HG03432 (cell line): Measurements from ENCODE around the gene HERC2.

Experiments used
- ATAC-seq: cut with Tn5 transposase; IDR thresholded peaks from one replicate; pipeline ENCODE4 v1.9.1; 2021; ENCODE audit warnings: mild to moderate bottlenecking, moderate library complexity; ENCODE audit not compliant: unreplicated experiment

HERC2 gene

GRCh38 chr15:28114721-28115622, 207.0 kb downstream of the HERC2 start:
- no peak for ATAC-seq

- ATAC-seq, result no peak
These were observed 207.9 kb downstream of the HERC2 start for GRCh38 chr15:28114114-28114455.

GRCh38 chr15:28113394-28114113, 208.4 kb downstream of the HERC2 start:
- ATAC-seq, result no peak

DNA sequence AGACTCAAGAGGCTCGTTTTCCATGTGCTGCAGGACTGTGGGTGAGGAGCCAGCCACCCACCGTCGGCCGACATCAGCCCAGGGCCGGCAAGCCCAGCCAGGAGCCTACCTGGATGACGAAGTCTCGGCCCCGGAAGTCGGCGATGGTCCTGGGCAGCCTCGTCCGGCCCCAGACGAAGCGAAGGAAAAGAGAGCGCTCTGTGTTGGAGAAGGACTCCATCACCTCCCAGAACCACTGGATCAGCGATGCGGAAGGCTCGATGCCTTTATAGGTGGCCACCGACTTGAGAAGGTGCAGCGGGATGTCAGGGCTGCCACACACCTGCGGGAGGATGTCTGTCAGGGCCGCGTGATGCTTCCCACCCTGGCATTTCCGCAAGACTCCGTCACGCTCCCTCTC, 209.0 kb downstream of the HERC2 start:
- no peak for ATAC-seq

GRCh38 chr15:28112101-28112760, 209.7 kb downstream of the HERC2 start:
- ATAC-seq, result no peak

GRCh38 chr15:28111543-28111942, 210.4 kb downstream of the HERC2 start:
- ATAC-seq, result no peak

- ATAC-seq, result no peak
These were observed 211.5 kb downstream of the HERC2 start for GRCh38 chr15:28110481-28110881.

DNA sequence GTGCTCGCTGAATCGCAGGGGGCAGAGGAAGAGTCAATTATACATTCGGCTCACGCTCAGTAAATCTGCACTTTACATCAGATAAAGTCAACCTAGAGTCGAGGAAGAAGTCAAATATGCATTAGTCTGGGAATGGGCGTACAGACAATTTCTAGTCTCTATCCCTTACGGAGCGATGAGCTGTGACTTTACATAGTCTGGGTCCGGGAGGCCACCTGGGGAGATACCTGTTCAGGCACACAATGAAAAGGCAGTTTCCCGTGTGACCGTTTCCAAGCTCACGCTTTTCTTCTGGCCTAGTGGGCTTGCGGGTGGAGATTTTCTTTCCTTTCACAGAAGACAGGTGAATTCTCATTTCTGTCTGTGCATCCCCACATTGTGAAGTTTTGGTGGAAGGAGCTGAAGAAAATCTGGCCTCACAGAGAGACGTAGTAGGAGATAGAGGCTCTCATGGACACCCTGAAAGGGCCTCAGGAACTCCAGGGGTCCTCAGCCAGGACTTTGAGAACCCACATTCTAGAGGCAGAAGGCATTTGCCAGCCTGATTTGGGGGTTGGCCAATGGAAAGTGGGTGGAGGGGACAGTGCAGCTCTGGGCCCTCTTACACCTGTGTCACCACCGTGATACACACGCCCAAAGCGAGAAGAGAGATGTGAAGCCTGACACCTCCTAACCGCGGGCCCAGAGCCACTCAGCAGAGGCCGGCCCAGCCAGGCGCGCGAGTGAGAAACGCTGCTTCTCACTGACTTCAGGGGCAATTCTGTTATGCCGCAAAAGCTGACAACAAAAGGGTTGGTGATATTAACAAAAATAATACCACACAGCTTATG, 212.1 kb downstream of the HERC2 start:
- ATAC-seq, result no peak

- ATAC-seq, result no peak
These were observed 214.1 kb downstream of the HERC2 start for GRCh38 chr15:28107904-28108275.

- ATAC-seq, result no peak
These were observed 214.7 kb downstream of the HERC2 start for GRCh38 chr15:28107111-28107903.

DNA sequence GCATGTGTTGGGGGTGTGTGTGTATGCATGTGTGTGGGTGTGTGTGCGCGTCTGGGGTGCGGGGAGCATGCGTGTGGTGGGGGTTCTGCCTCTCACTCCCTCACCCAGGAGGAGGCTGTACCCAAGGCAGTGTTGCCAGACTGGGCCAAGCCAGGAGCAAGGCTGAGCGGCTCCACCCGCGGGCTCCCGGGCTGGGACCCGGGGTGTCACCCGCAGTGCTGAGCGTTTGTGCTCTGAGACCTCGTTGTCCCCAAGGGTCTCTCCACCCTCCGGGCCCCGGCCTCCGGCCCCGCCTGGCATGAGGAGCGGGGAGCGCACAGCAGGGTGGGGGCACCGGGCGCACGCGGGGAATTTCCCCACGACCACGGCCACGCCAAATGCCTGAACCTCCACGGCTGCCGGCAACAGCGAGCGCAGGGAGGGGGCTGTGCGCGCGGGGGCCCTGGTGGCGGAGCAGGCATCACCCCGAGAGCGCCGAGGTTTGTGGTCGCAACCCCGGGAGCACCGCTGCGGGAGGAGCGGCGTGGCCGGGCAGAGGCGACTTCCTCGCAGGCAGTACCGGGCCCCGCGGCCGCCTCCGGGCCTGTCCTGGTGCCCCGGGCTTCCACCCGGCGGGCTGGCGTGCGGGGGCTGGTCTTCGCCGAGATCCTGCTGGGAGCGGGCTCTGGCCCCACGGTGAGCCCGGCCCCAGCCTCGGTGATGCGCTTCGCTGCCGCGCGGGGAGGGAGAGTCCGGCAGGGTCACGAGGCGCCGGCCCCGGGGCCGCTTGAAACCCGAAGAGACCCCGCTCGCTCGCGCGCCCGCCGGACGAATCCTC, 215.5 kb downstream of the HERC2 start:
- no peak for ATAC-seq

DNA sequence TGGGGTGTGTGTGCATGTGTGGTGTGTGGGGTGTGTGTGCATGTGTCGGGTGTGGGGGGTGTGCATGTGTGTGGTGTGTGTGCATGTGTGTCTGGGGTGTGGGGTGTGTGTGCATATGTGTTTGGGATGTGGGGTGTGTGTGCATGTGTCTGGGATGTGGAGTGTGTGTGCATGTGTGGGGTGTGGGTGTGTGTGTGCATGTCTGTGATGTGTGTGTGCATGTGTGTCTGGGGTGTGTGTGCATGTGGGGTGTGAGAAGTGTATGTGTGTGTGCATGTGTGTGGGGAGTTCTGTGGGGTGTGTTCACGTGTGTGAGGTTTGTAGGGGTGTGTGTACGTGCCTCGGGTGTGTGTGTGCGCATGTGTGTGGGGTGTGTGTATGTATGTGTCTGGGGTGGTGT, 216.2 kb downstream of the HERC2 start:
- no peak for ATAC-seq

DNA sequence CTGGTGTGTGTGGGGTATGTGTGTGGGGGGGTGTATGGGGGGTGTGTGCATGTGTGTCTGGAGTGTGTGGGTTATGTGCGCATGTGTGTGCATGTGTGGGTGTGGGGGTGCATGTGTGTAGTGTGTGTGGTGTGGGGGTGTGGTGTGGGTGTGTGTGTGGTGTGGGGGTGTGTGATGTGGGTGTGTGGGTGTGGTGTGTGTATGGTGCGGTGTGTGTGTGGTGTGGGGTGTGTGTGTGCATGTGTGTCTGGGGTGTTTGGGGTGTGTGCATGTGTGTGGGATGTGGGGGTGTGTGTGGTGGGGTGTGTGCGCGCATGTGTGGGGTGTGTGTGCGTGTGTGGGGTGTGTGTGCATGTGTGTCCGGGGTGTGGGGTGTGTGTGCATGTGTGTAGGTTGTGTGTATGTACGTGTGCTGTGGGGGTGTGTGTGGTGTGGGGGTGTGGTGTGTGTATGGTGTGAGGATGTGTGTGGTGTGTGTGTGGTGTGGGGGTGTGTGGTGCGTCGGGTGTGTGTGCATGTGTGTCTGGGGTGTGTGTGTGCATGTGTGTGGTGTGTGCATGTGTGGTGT, 216.7 kb downstream of the HERC2 start:
- no peak for ATAC-seq

DNA sequence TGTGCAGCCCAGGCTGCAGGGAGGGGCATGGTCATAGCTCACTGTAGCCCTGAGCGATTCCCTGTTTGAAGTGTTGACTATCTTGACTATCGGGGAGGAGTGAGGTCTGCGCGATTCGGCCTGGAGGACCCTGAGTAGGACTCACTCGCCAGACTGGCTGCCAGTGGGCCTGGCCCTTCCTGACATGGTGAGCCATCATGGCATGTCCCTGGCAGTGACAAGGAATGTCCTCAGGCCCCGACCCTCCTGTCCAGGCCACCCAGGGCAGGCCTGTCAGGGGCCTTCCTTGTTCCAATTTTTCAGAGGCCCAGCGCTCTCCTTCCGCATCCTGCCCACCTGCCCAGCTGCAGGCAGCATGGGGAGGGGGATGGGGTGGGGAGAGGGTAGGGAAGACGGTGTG, 217.7 kb downstream of the HERC2 start:
- no peak for ATAC-seq

DNA sequence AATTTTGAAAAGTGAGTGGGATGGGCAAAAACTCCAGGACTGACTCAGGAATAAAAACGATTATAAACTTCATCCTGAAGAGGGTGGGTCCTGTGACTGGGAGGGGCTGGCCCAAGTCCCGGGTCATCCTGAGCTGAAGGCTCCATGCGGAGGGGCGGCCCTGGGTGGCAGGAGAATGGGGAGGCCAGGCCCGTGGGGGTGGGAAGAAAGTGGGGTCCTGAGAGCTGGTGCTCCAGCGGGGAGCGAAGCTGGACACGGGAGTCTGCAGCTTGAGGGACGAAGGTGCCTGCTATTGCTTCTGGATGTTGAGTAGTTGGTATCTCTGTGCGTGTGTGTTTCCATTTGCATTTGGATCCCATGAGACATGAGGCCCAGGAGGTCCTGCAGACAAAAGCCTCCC, 218.1 kb downstream of the HERC2 start:
- ATAC-seq, result no peak

DNA sequence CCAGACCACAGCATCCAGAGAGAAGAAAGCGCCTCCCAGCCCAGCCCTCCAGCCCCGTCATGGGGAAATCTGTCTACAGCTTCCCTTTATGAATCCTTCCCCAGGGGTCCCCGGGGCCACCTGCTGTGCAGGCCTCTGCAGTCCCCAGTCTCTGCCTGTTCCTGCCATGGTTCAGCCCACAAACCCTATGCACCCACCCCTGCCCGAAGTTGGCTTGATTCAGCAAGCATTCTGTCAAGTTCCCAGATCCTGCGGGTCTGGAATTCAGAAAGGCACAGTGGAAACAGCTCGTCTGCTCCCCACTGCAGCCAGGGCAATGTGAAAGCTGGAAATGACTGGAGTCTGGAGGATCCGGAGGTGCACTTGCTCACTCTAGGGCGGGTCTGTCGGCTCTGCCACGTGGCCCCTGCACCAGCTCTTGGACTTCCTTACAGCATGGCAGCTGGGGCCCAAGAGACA, 220.0 kb downstream of the HERC2 start:
- no peak for ATAC-seq

GRCh38 chr15:28101201-28101600, 220.8 kb downstream of the HERC2 start:
- ATAC-seq, result no peak

- ATAC-seq, result no peak
These were observed 221.3 kb downstream of the HERC2 start for GRCh38 chr15:28100516-28101195.
